CD4-positive, alpha-beta memory T cell (primary cell): ENCODE results near the gene GPC5. TPM values are rescaled to one million over a fixed set of nuclear protein-coding genes. Genes with fewer than 3 reads are reported as not detected.

Experiments used
- CTCF ChIA-PET: fragments of 350-600 bp; sonication (Branson Sonifier 250); formaldehyde crosslinking; loops from one replicate; lab custom pipeline; 2021; ENCODE audit warnings: inconsistent platforms; ENCODE audit not compliant: partially characterized antibody; lab: Charles Lee
- POLR2A ChIA-PET: fragments of 350-600 bp; sonication (Branson Sonifier 250); formaldehyde crosslinking; loops from one replicate; lab custom pipeline; 2021; ENCODE audit not compliant: partially characterized antibody; lab: Charles Lee
- DNase-seq, 5 donors: peaks; one replicate each; pipeline versions ENCODE4 v3.0.0 to v3.0.0-alpha.2; 2020 to 2022; ENCODE audit warnings: mixed read lengths in 1 of 5
- H3K27ac ChIP-seq: one replicate; pipeline ENCODE4 v1.7.0; 2013; ENCODE audit warnings: low read depth, low read length
- H3K27me3 ChIP-seq: 2 replicates; pipeline ENCODE4 v1.7.0; 2013; ENCODE audit warnings: mild to moderate bottlenecking, low read length, moderate library complexity; ENCODE audit not compliant: insufficient read depth
- H3K36me3 ChIP-seq: 2 replicates; pipeline ENCODE4 v1.7.0; 2013; ENCODE audit warnings: mild to moderate bottlenecking, low read length, moderate library complexity; ENCODE audit not compliant: insufficient read depth
- H3K4me1 ChIP-seq: 2 replicates; pipeline ENCODE4 v1.7.0; 2013; ENCODE audit warnings: mild to moderate bottlenecking, low read length, moderate library complexity; ENCODE audit not compliant: insufficient read depth
- H3K4me3 ChIP-seq, 2 donors: one replicate each; pipeline ENCODE4 v1.7.0; 2013; ENCODE audit warnings: low read length in 2 of 2, mild to moderate bottlenecking in 1 of 2
- H3K9me3 ChIP-seq, 2 donors: one replicate each; pipeline ENCODE4 v1.7.0; 2013; ENCODE audit warnings: low read length in 2 of 2, control low read depth in 1 of 2; ENCODE audit not compliant: control insufficient read depth in 1 of 2
- H3K27ac Mint-ChIP-seq, 7 donors: one replicate each; pipeline ENCODE4 v1.8.0; 2020 to 2021; ENCODE audit warnings: mixed read lengths in 7 of 7, mild to moderate bottlenecking in 6 of 7, inconsistent platforms in 3 of 7, moderate library complexity in 3 of 7
- H3K27me3 Mint-ChIP-seq, 2 donors: one replicate each; pipeline ENCODE4 v1.8.0; 2020 to 2021; ENCODE audit warnings: mixed read lengths in 2 of 2
- H3K36me3 Mint-ChIP-seq, 2 donors: one replicate each; pipeline ENCODE4 v1.8.0; 2020 to 2021; ENCODE audit warnings: mixed read lengths in 2 of 2, inconsistent platforms in 1 of 2, mild to moderate bottlenecking in 1 of 2
- H3K4me1 Mint-ChIP-seq, 4 donors: one replicate each; pipeline ENCODE4 v1.8.0; 2020 to 2021; ENCODE audit warnings: mixed read lengths in 4 of 4, mild to moderate bottlenecking in 1 of 4
- H3K4me3 Mint-ChIP-seq, 8 donors: one replicate each; pipeline ENCODE4 v1.8.0; 2020 to 2021; ENCODE audit warnings: mixed read lengths in 8 of 8, mild to moderate bottlenecking in 7 of 8, moderate library complexity in 6 of 8, inconsistent platforms in 3 of 8
- H3K9me3 Mint-ChIP-seq, 8 donors: one replicate each; pipeline ENCODE4 v1.8.0; 2020 to 2021; ENCODE audit warnings: mixed read lengths in 8 of 8, mild to moderate bottlenecking in 5 of 8, inconsistent platforms in 3 of 8, moderate library complexity in 1 of 8
- intact Hi-C: fragments of 100-400 bp; cut with micrococcal nuclease; formaldehyde crosslinking; loops from one replicate; pipeline ENCODE4 v1.15.1; 2023
- polyA plus RNA-seq, 2 donors: library from polyadenylated mRNA; unstranded; fragments of 300-500 nt; fragmentation: Illumina TruSeq; gene quantifications; one replicate each; pipeline ENCODE4 v1.2.3, GENCODE V29; 2021
- total RNA-seq, 2 experiments: library from RNA; stranded (reverse); gene quantifications; one replicate each; pipeline ENCODE4 v1.2.3, GENCODE V29; 2021

GPC5 gene
- total and polyA plus RNA-seq, 4 experiments from 2014 or later, result 0.14 TPM; not detected in 3

DNA sequence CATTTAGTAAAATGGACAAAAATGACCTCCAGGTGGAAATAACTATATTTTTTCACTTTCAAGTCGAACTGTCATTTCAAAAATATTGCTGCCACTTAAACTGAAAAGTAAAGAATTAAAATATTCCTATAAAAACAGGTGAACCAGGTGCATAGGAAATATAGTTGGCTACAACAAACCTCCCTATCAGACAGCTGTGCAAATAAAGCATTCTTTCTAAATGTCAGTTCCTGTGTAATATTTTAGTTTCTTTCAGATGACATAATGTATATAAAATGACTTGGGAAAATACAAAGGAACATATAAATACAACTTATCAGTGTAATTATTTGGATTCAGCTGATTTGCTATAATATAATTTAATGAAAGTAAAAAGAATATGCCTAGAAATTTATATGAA is 1424.6 kb downstream of the GPC5 start:
- Mint-ChIP-seq H3K4me1 (no peaks in the 10 kb centered on the region), H3K27ac (no peak overlapping the region), H3K4me3 (no peak overlapping the region), H3K9me3 (peaks cover 0 to 3% (median 0%) of the 10 kb centered on the region in 8 donors), H3K36me3 (no peaks in the 10 kb centered on the region), H3K27me3 (no peaks in the 10 kb centered on the region)
- DNase-seq, result no peak
- no peaks in the 10 kb centered on the region for H3K4me1 ChIP-seq
- no peak overlapping the region for H3K4me3 ChIP-seq
- POLR2A ChIA-PET, result no interaction called here
- no peaks in the 10 kb centered on the region for H3K27me3 ChIP-seq
- no peaks in the 10 kb centered on the region for H3K9me3 ChIP-seq
- no peak overlapping the region for H3K27ac ChIP-seq
- no peaks in the 10 kb centered on the region for H3K36me3 ChIP-seq
- CTCF ChIA-PET, result no interaction called here
- intact Hi-C loops, result no loop called here

DNA sequence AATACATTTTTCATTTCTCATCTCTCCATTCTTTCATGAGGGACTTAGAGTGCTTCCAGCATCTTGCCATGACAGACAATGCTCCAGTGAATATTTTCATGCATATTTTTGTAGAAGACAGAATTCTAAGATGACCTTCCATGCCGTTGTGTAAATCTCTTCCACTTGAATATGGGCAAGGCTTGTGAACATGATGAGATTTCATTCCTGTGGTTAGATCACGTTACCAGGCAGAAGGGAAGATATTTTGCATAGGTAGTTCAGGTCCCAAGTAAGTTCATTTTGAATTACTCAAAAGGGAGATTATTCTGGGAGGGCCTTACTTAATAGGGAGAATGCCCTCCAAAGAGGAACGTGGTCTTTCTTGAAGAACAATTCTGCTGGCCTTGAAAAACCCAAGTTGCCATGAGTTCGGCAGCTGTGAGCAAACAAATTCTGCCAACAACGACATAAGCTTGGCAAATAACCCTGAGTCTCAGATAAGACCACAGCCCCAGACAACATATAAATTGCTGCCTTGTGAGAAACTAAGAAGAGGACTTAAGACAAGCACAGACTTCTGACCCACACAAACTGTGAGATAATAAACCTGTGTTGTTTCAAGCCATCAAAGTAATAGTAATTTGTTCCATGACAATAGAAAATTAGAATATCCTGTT is 1427.6 kb downstream of the GPC5 start:
- intact Hi-C loops, result no loop called here
- CTCF ChIA-PET, result no interaction called here

DNA sequence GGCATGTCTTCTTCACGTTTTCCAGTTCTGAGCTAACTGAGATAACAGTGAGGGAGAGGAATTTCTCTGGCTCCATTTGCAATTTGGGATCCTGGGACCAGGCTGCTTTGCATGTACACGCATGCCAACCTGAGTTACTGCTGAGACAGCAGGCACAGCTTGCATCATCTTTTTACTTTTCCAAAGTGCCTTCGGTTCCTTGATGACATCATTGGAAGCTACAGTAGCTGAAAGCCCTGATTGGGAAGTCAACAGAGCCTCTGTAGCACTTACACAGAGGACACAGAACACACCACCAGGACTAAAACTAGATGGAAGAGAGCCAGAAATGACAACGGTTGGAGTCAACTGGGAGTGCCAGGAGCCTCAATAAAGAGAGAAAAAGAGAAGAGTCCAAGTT is 1429.1 kb downstream of the GPC5 start:
- Mint-ChIP-seq H3K36me3 (no peaks in the 10 kb centered on the region), H3K27ac (no peak overlapping the region), H3K4me1 (no peaks in the 10 kb centered on the region), H3K9me3 (peaks cover 0 to 2% (median 0%) of the 10 kb centered on the region in 8 donors), H3K4me3 (no peak overlapping the region), H3K27me3 (no peaks in the 10 kb centered on the region)
- intact Hi-C loops, result no loop called here
- no peaks in the 10 kb centered on the region for H3K9me3 ChIP-seq
- H3K27ac ChIP-seq, result no peak overlapping the region
- no peak for DNase-seq
- ChIA-PET POLR2A (no interaction called here), CTCF (no interaction called here)
- no peaks in the 10 kb centered on the region for H3K36me3 ChIP-seq
- H3K4me3 ChIP-seq, result no peak overlapping the region
- no peaks in the 10 kb centered on the region for H3K27me3 ChIP-seq
- no peaks in the 10 kb centered on the region for H3K4me1 ChIP-seq

More for the DNA sequence above, 1427.6 kb downstream of the GPC5 start:
- Histone ChIP-seq H3K9me3 (no peaks in the 10 kb centered on the region), H3K27ac (no peak overlapping the region), H3K36me3 (no peaks in the 10 kb centered on the region), H3K27me3 (no peaks in the 10 kb centered on the region), H3K4me3 (no peak overlapping the region), H3K4me1 (no peaks in the 10 kb centered on the region)
- Mint-ChIP-seq H3K27ac (no peak overlapping the region), H3K9me3 (peaks cover 0 to 2% (median 0%) of the 10 kb centered on the region in 8 donors), H3K36me3 (no peaks in the 10 kb centered on the region), H3K27me3 (no peaks in the 10 kb centered on the region), H3K4me3 (no peak overlapping the region), H3K4me1 (no peaks in the 10 kb centered on the region)
- POLR2A ChIA-PET, result no interaction called here
- DNase-seq, result no peak

DNA sequence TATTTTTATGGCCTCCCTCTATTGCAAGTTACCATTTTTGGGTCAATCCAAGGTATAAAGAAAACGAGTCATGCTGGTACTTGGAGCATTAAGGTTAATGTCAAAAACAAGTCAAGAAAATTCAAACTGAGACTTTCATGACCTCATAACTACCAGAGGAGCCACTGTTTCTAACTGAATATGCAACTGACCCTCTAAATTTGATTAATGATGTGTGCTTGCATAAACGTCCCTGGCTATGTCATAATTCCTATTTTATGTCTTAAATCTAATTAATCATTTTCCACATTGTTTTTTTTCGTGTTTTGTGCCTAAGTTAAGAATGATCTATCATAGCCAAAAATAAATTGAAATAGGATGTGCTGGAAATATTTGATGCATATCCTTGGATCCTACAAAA is 1431.5 kb downstream of the GPC5 start:
- Mint-ChIP-seq H3K27me3 (no peaks in the 10 kb centered on the region), H3K9me3 (peaks cover 0 to 2% (median 0%) of the 10 kb centered on the region in 8 donors), H3K36me3 (no peaks in the 10 kb centered on the region), H3K4me1 (no peaks in the 10 kb centered on the region), H3K4me3 (no peak overlapping the region), H3K27ac (no peak overlapping the region)
- H3K36me3 ChIP-seq, result no peaks in the 10 kb centered on the region
- DNase-seq, result no peak
- no peak overlapping the region for H3K27ac ChIP-seq
- ChIA-PET POLR2A (no interaction called here), CTCF (no interaction called here)
- no peaks in the 10 kb centered on the region for H3K9me3 ChIP-seq
- no peaks in the 10 kb centered on the region for H3K27me3 ChIP-seq
- intact Hi-C loops, result no loop called here
- no peaks in the 10 kb centered on the region for H3K4me1 ChIP-seq
- no peak overlapping the region for H3K4me3 ChIP-seq

DNA sequence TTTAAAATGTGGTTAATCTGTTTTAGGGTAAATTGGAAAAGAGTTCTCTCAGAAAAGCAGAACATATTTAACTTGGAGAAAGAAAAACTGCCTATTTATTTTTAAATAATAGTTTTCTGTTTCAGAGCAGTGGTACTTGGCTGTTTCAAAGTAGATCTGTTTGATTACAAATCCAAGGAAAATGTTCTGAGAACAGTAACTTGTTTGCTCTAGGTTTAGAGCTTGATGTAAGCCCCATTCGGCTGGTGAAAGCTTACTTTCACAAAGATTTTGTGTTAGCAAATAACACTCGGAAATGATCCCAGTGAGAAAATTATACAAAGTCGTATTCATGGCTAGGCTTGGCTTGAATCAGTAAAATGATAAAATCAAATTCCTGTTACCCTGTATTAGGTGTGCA is 1432.4 kb downstream of the GPC5 start:
- intact Hi-C loops, result no loop called here
- H3K9me3 ChIP-seq, result no peaks in the 10 kb centered on the region
- ChIA-PET POLR2A (no interaction called here), CTCF (no interaction called here)
- no peaks in the 10 kb centered on the region for H3K27me3 ChIP-seq
- no peak for DNase-seq
- H3K4me3 ChIP-seq, result no peak overlapping the region
- Mint-ChIP-seq H3K27ac (no peak overlapping the region), H3K4me3 (no peak overlapping the region), H3K9me3 (peaks cover 0 to 2% (median 0%) of the 10 kb centered on the region in 8 donors), H3K4me1 (no peaks in the 10 kb centered on the region), H3K27me3 (no peaks in the 10 kb centered on the region), H3K36me3 (no peaks in the 10 kb centered on the region)
- H3K36me3 ChIP-seq, result no peaks in the 10 kb centered on the region
- no peaks in the 10 kb centered on the region for H3K4me1 ChIP-seq
- H3K27ac ChIP-seq, result no peak overlapping the region

DNA sequence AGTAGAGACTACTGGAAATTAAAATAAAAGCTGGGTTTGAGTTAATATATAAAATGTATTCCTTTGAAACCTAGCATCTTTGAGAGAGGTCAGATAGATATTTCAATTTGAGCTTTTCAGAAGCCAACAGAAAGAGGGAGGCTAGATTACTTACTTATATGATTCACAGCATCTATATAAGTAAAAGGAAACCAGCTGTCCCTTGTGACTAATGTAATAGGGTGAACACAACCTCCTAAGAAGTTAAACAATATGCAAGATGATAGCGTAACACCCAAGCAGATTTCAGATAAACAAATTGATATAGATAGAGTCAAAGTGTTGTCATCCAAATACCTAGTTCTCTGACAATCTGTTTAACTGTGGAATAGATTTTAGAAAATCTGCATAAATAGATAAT is 1434.7 kb downstream of the GPC5 start:
- H3K4me1 Mint-ChIP-seq, result no peaks in the 10 kb centered on the region
- Histone ChIP-seq H3K4me1 (no peaks in the 10 kb centered on the region), H3K9me3 (no peaks in the 10 kb centered on the region), H3K27ac (no peak overlapping the region), H3K4me3 (no peak overlapping the region), H3K36me3 (no peaks in the 10 kb centered on the region), H3K27me3 (no peaks in the 10 kb centered on the region)
- intact Hi-C loops, result no loop called here
- peaks cover 0 to 5% (median 0%) of the 10 kb centered on the region in 8 donors for H3K9me3 Mint-ChIP-seq
- POLR2A ChIA-PET, result no interaction called here
- CTCF ChIA-PET, result no interaction called here
- no peaks in the 10 kb centered on the region for H3K36me3 Mint-ChIP-seq
- H3K4me3 Mint-ChIP-seq, result no peak overlapping the region
- no peak for DNase-seq
- H3K27ac Mint-ChIP-seq, result no peak overlapping the region
- H3K27me3 Mint-ChIP-seq, result no peaks in the 10 kb centered on the region

DNA sequence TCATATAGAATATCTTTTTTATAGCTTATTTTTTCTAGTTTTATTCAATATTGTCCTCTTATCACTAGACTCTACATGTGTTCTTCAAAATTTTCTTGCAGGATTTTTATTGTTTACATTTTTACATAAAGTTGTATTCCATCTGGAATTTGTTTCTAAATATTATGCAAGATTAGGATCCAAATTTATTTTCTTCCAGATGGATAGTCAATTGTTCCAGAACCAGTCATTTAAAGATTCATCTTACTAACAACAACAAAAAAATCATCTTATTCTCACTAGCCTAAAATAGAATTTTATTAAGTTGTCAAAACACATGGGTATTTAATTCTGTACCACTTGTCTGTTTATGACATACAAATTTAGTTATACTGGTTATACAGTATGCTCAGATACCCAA is 1437.8 kb downstream of the GPC5 start:
- no peak overlapping the region for H3K4me3 ChIP-seq
- ChIA-PET POLR2A (no interaction called here), CTCF (no interaction called here)
- no peak for DNase-seq
- H3K9me3 ChIP-seq, result no peaks in the 10 kb centered on the region
- no peaks in the 10 kb centered on the region for H3K36me3 ChIP-seq
- Mint-ChIP-seq H3K27ac (no peak overlapping the region), H3K4me3 (no peak overlapping the region), H3K27me3 (no peaks in the 10 kb centered on the region), H3K9me3 (peaks cover 0 to 3% (median 0%) of the 10 kb centered on the region in 8 donors), H3K4me1 (no peaks in the 10 kb centered on the region), H3K36me3 (no peaks in the 10 kb centered on the region)
- H3K27ac ChIP-seq, result no peak overlapping the region
- intact Hi-C loops, result no loop called here
- no peaks in the 10 kb centered on the region for H3K4me1 ChIP-seq
- no peaks in the 10 kb centered on the region for H3K27me3 ChIP-seq
